Neural progenitor cell (in vitro differentiated cells): ENCODE results near the gene KCTD10. TPM values are rescaled to one million over a fixed set of nuclear protein-coding genes. Genes with fewer than 3 reads are reported as not detected.
A peak's percentile ranks its signal among the peaks of the same experiment; 100 is the strongest.

Experiments
- DNase-seq: peaks from one replicate; pipeline ENCODE4 v3.0.0-alpha.2; 2016; ENCODE audit warnings: low spot score
- H2AFZ ChIP-seq: fragments of 200-600 bp; sonication (generic); replicated peaks from 2 replicates; pipeline ENCODE4 v1.6.1; 2016; ENCODE audit warnings: antibody characterized with exemption
- H3F3A ChIP-seq: fragments of 200-600 bp; sonication (generic); 2 replicates; pipeline ENCODE4 v1.6.1; 2016; ENCODE audit warnings: antibody characterized with exemption, low read depth
- H3K27ac ChIP-seq: fragments of 200-600 bp; sonication (generic); 2 replicates; pipeline ENCODE4 v1.5.1; 2016; ENCODE audit warnings: mild to moderate bottlenecking
- H3K27me3 ChIP-seq: fragments of 200-600 bp; sonication (generic); 2 replicates; pipeline ENCODE4 v1.6.1; 2016; ENCODE audit warnings: mild to moderate bottlenecking, moderate library complexity
- H3K36me3 ChIP-seq: fragments of 200-600 bp; sonication (generic); 2 replicates; pipeline ENCODE4 v1.5.1; 2016
- H3K4me1 ChIP-seq: fragments of 200-600 bp; sonication (generic); 2 replicates; pipeline ENCODE4 v1.6.1; 2016; ENCODE audit warnings: mixed run types
- H3K4me2 ChIP-seq: fragments of 200-600 bp; sonication (generic); 2 replicates; pipeline ENCODE4 v1.6.1; 2016
- H3K4me3 ChIP-seq: fragments of 200-600 bp; sonication (generic); 2 replicates; pipeline ENCODE4 v1.5.1; 2016
- H3K79me2 ChIP-seq: fragments of 200-600 bp; sonication (generic); 2 replicates; pipeline ENCODE4 v1.6.1; 2016; ENCODE audit warnings: low read depth
- H3K9ac ChIP-seq: fragments of 200-600 bp; sonication (generic); 2 replicates; pipeline ENCODE4 v1.6.1; 2016
- H3K9me3 ChIP-seq: fragments of 200-600 bp; sonication (generic); 2 replicates; pipeline ENCODE4 v1.5.1; 2016; ENCODE audit warnings: low read depth
- H4K20me1 ChIP-seq: fragments of 200-600 bp; sonication (generic); 2 replicates; pipeline ENCODE4 v1.6.1; 2016; ENCODE audit warnings: low read depth
- H3K27ac Mint-ChIP-seq: 3 replicates; pipeline ENCODE4 v1.8.0; 2021; ENCODE audit warnings: mixed read lengths
- H3K27me3 Mint-ChIP-seq: 2 replicates; pipeline ENCODE4 v1.8.0; 2022; ENCODE audit warnings: low read depth, mild to moderate bottlenecking, inconsistent platforms, moderate library complexity, mixed read lengths; ENCODE audit not compliant: insufficient read depth
- H3K36me3 Mint-ChIP-seq: 3 replicates; pipeline ENCODE4 v1.8.0; 2021; ENCODE audit warnings: mixed read lengths
- H3K4me1 Mint-ChIP-seq: 3 replicates; pipeline ENCODE4 v1.8.0; 2021; ENCODE audit warnings: mixed read lengths
- H3K4me3 Mint-ChIP-seq: 3 replicates; pipeline ENCODE4 v1.8.0; 2021; ENCODE audit warnings: mild to moderate bottlenecking, moderate library complexity, mixed read lengths
- H3K9me3 Mint-ChIP-seq: 3 replicates; pipeline ENCODE4 v1.8.0; 2020; ENCODE audit warnings: mixed read lengths
- EZH2 ChIP-seq: fragments of 200-600 bp; sonication (generic); IDR thresholded peaks from 2 replicates; pipeline ENCODE4 v1.6.1; 2017; ENCODE audit warnings: antibody characterized with exemption, mild to moderate bottlenecking, moderate library complexity
- EZH2phosphoT487 ChIP-seq: fragments of 200-600 bp; sonication (generic); IDR thresholded peaks from 2 replicates; pipeline ENCODE4 v1.6.1; 2017; ENCODE audit warnings: antibody characterized with exemption
- total RNA-seq: library from RNA; depleted of rRNA; stranded (reverse); fragments of >200 nt; gene quantifications from 2 replicates; pipeline ENCODE4 v1.2.3, GENCODE V29; 2015; ENCODE audit warnings: low replicate concordance
- TF ChIP-seq, protein P1 (sequence below): fragments of 200-600 bp; sonication (generic); IDR thresholded peaks from 2 replicates; pipeline ENCODE4 v1.5.1; 2017; ENCODE audit warnings: antibody characterized with exemption, mild to moderate bottlenecking

The KCTD10 gene
- total RNA-seq, 1 donor from 2014 or later = 57.5 TPM

DNA sequence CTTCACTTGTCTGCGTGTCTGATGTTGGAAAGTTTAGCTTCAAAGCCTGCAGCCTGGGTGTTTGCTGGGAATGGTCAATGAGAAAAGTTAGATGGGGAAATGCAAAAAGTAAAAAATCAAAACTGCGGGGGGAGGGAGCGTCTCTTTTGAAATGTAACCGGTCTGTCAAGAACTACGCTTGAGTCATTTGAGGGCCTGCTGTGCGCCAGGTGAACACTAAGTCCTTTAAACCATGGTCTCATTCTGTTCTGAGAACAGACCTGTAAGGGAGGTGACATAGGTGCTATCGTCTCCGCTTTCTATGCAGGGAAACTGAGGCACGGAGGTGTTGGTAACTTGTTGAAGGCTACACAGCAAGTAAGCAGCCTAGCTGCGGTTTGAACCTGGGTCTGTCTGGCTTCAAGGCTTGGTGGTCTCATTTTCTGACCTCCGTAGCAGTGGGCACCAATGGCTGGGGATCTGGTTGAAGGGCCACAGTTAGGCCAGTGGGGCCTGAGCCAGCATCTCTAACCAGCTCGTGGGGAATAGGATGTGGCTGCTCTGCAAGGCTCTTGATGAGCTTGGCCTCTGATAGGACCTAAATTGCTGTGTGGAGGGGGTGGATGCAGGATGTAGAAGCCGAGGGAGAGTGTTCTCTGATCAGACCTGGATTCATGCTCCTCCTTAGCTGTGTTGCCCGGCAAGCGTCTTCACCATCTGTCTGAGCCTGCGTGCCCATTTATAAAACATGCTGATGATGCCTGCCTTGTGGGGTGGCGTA, 41.5 kb downstream of the KCTD10 start:
- Histone ChIP-seq H4K20me1 (no peaks in the 10 kb centered on the region), H3F3A (no peaks in the 10 kb centered on the region), H3K4me2 (no peak overlapping the region), H3K9me3 (no peaks in the 10 kb centered on the region), H3K9ac (no peak overlapping the region), H3K27me3 (no peaks in the 10 kb centered on the region), H3K4me1 (no peaks in the 10 kb centered on the region), H3K36me3 (no peaks in the 10 kb centered on the region), H3K27ac (no peak overlapping the region), H2AFZ (no peak overlapping the region), H3K79me2 (no peaks in the 10 kb centered on the region), H3K4me3 (no peak overlapping the region)
- H3K4me1 Mint-ChIP-seq = peaks cover 31% of the 10 kb centered on the region
- no peaks in the 10 kb centered on the region for H3K9me3 Mint-ChIP-seq
- H3K27me3 Mint-ChIP-seq = peaks cover 8% of the 10 kb centered on the region
- peak overlapping the region; percentile 76 for H3K27ac Mint-ChIP-seq
- H3K36me3 Mint-ChIP-seq = peaks cover 3% of the 10 kb centered on the region
- no peak overlapping the region for H3K4me3 Mint-ChIP-seq
- DNase-seq = no peak
- TF ChIP-seq EZH2phosphoT487 (no peak), EZH2 (no peak)
- TF ChIP-seq, protein P1, sequence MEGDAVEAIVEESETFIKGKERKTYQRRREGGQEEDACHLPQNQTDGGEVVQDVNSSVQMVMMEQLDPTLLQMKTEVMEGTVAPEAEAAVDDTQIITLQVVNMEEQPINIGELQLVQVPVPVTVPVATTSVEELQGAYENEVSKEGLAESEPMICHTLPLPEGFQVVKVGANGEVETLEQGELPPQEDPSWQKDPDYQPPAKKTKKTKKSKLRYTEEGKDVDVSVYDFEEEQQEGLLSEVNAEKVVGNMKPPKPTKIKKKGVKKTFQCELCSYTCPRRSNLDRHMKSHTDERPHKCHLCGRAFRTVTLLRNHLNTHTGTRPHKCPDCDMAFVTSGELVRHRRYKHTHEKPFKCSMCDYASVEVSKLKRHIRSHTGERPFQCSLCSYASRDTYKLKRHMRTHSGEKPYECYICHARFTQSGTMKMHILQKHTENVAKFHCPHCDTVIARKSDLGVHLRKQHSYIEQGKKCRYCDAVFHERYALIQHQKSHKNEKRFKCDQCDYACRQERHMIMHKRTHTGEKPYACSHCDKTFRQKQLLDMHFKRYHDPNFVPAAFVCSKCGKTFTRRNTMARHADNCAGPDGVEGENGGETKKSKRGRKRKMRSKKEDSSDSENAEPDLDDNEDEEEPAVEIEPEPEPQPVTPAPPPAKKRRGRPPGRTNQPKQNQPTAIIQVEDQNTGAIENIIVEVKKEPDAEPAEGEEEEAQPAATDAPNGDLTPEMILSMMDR = no peak

DNA sequence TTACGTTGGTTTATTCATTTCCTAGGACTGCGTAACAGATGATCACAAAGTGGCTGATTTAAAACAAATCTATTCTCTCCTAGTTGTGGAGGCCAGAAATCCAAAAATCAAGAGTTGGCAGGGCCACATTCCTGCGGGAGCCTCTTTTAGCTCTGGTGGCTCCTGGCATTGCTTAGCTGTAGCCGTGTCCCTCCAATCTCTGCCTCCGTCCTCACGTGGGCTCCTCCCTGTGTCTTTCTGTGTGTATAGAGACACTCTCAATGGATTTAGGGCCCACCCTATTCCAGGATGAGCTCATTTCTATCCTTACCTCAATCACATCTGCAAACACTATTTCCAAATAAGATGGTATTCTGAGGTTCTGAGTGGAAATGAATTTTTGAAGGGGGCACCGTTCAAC, 42.5 kb downstream of the KCTD10 start:
- DNase-seq = no peak
- TF ChIP-seq, protein P1 = no peak
- TF ChIP-seq EZH2phosphoT487 = no peak
- TF ChIP-seq EZH2 = no peak
- Histone ChIP-seq H3K36me3 (no peaks in the 10 kb centered on the region), H3K4me2 (no peak overlapping the region), H3F3A (no peaks in the 10 kb centered on the region), H3K4me1 (no peaks in the 10 kb centered on the region), H3K9me3 (no peaks in the 10 kb centered on the region), H3K4me3 (no peak overlapping the region), H3K27me3 (no peaks in the 10 kb centered on the region), H2AFZ (no peak overlapping the region), H3K79me2 (no peaks in the 10 kb centered on the region), H3K9ac (no peak overlapping the region), H4K20me1 (no peaks in the 10 kb centered on the region), H3K27ac (no peak overlapping the region)
- Mint-ChIP-seq H3K27me3 (peaks cover 8% of the 10 kb centered on the region), H3K27ac (no peak overlapping the region), H3K36me3 (peaks cover 3% of the 10 kb centered on the region), H3K4me1 (peaks cover 27% of the 10 kb centered on the region), H3K9me3 (peaks cover 4% of the 10 kb centered on the region), H3K4me3 (no peak overlapping the region)

DNA sequence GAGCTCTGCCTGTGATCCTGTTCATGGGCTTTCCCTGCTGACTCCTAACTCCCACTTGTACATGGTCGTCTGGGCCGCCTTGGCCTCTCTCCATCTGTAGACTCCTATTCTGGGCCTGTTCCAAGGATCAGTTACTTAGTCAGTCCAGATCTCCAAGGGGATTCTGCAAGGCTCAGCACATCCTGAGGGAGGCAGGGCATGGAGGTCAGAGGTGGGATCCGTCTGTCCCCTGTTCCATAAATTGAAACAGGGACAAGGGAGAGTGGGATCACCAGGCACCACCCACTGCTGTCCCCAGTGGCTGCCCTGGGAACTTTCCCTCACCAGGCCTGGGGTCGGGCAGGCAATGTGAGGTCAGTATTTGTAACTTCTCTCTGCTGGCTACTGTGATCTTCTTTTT, 43.5 kb downstream of the KCTD10 start:
- peak overlapping the region; percentile 85 for H3K27ac Mint-ChIP-seq
- Histone ChIP-seq H3K9me3 (no peaks in the 10 kb centered on the region), H3K27me3 (no peaks in the 10 kb centered on the region), H3K79me2 (no peaks in the 10 kb centered on the region), H3K36me3 (no peaks in the 10 kb centered on the region), H3K9ac (no peak overlapping the region), H3K4me1 (no peaks in the 10 kb centered on the region), H3K4me2 (no peak overlapping the region), H3F3A (no peaks in the 10 kb centered on the region), H3K27ac (no peak overlapping the region), H3K4me3 (no peak overlapping the region), H2AFZ (no peak overlapping the region), H4K20me1 (no peaks in the 10 kb centered on the region)
- H3K4me1 Mint-ChIP-seq = peaks cover 27% of the 10 kb centered on the region
- peaks cover 4% of the 10 kb centered on the region for H3K36me3 Mint-ChIP-seq
- peaks cover 5% of the 10 kb centered on the region for H3K27me3 Mint-ChIP-seq
- peak; percentile 27 for DNase-seq
- TF ChIP-seq EZH2 (no peak), EZH2phosphoT487 (no peak)
- TF ChIP-seq, protein P1 = peak; percentile 49
- no peak overlapping the region for H3K4me3 Mint-ChIP-seq
- H3K9me3 Mint-ChIP-seq = peaks cover 4% of the 10 kb centered on the region
